ENCODE measurements around the gene PTPRB. TPM values are rescaled to one million over a fixed set of nuclear protein-coding genes. Genes with fewer than 3 reads are reported as not detected.

Gene PTPRB
- total RNA-seq, 1 donor from 2014 or later, result 1.9 TPM

- no peaks in the 10 kb centered on the region for H3K27me3 Mint-ChIP-seq (ENCODE audit: low read depth)
- TF ChIP-seq CTCF (IDR thresholded peaks at IDR 0.05; ENCODE audit: unreplicated experiment), result no peak
- no peak overlapping the region for H3K4me3 Mint-ChIP-seq
- peaks cover 3% of the 10 kb centered on the region for H3K4me1 Mint-ChIP-seq
- DNase-seq (ENCODE audit: low spot score in 2 of 2, unreplicated experiment in 2 of 2), result no peak
- H3K9me3 Mint-ChIP-seq, result peaks cover 7% of the 10 kb centered on the region
- no peaks in the 10 kb centered on the region for H3K36me3 Mint-ChIP-seq
- no peak overlapping the region for H3K27ac Mint-ChIP-seq
These were observed 102.8 kb downstream of the PTPRB start for GRCh38 chr12:70534466-70534865.

- H3K9me3 Mint-ChIP-seq, result peaks cover 7% of the 10 kb centered on the region
- no peaks in the 10 kb centered on the region for H3K36me3 Mint-ChIP-seq
- H3K27me3 Mint-ChIP-seq (ENCODE audit: low read depth), result no peaks in the 10 kb centered on the region
- TF ChIP-seq CTCF (IDR thresholded peaks at IDR 0.05; ENCODE audit: unreplicated experiment), result no peak
- DNase-seq (ENCODE audit: low spot score in 2 of 2, unreplicated experiment in 2 of 2), result no peak
- H3K4me1 Mint-ChIP-seq, result no peaks in the 10 kb centered on the region
- no peak overlapping the region for H3K27ac Mint-ChIP-seq
- no peak overlapping the region for H3K4me3 Mint-ChIP-seq
These were observed 107.6 kb downstream of the PTPRB start for GRCh38 chr12:70529647-70530046.

GRCh38 chr12:70520847-70521246 is 116.4 kb downstream of the PTPRB start:
- Mint-ChIP-seq H3K27me3 (ENCODE audit: low read depth) (no peaks in the 10 kb centered on the region), H3K27ac (no peak overlapping the region), H3K36me3 (peaks cover 4% of the 10 kb centered on the region), H3K4me3 (no peak overlapping the region), H3K4me1 (peaks cover 7% of the 10 kb centered on the region), H3K9me3 (peaks cover 22% of the 10 kb centered on the region)
- DNase-seq (ENCODE audit: low spot score in 2 of 2, unreplicated experiment in 2 of 2), result no peak
- no peak for TF ChIP-seq CTCF (IDR thresholded peaks at IDR 0.05; ENCODE audit: unreplicated experiment)

GRCh38 chr12:70513426-70513825 is 123.8 kb downstream of the PTPRB start:
- Mint-ChIP-seq H3K27ac (no peak overlapping the region), H3K9me3 (peaks cover 11% of the 10 kb centered on the region), H3K27me3 (ENCODE audit: low read depth) (no peaks in the 10 kb centered on the region), H3K4me1 (peaks cover 7% of the 10 kb centered on the region), H3K36me3 (peaks cover 2% of the 10 kb centered on the region), H3K4me3 (no peak overlapping the region)
- DNase-seq (ENCODE audit: low spot score in 2 of 2, unreplicated experiment in 2 of 2), result no peak
- TF ChIP-seq CTCF (IDR thresholded peaks at IDR 0.05; ENCODE audit: unreplicated experiment), result no peak

- H3K27ac Mint-ChIP-seq, result no peak overlapping the region
These were observed 129.1 kb downstream of the PTPRB start for GRCh38 chr12:70508178-70508577.

More at GRCh38 chr12:70508178-70508577, 129.1 kb downstream of the PTPRB start:
- no peak overlapping the region for H3K4me3 Mint-ChIP-seq
- no peaks in the 10 kb centered on the region for H3K4me1 Mint-ChIP-seq
- H3K27me3 Mint-ChIP-seq (ENCODE audit: low read depth), result no peaks in the 10 kb centered on the region
- DNase-seq (ENCODE audit: low spot score in 2 of 2, unreplicated experiment in 2 of 2), result no peak
- peaks cover 2% of the 10 kb centered on the region for H3K36me3 Mint-ChIP-seq
- no peak for TF ChIP-seq CTCF (IDR thresholded peaks at IDR 0.05; ENCODE audit: unreplicated experiment)
- H3K9me3 Mint-ChIP-seq, result peaks cover 20% of the 10 kb centered on the region
